Aorta (tissue), 5 donors: ENCODE results near the gene SCN4A. TPM values are rescaled to one million over a fixed set of nuclear protein-coding genes. Genes with fewer than 3 reads are reported as not detected.

ENCODE experiments used
- ATAC-seq: fragments of 200-7000 bp; cut with Tn5 transposase; one replicate; pipeline ENCODE4 v1.9.1; 2022; ENCODE audit warnings: moderate library complexity; ENCODE audit not compliant: low FRiP score
- DNase-seq, 2 donors: peaks; one replicate each; pipeline ENCODE4 v3.0.0-alpha.2; 2020
- H3K27ac ChIP-seq, 2 donors: one replicate each; pipeline ENCODE4 v1.5.1; 2013; ENCODE audit warnings: low read length in 2 of 2, mild to moderate bottlenecking in 2 of 2, moderate library complexity in 2 of 2, control low read depth in 1 of 2, inconsistent platforms in 1 of 2, low read depth in 1 of 2
- H3K27me3 ChIP-seq, 2 donors: one replicate each; pipeline ENCODE4 v1.6.1; 2013; ENCODE audit warnings: control low read depth in 1 of 2, low read length in 1 of 2, mild to moderate bottlenecking in 1 of 2, moderate library complexity in 1 of 2; ENCODE audit not compliant: insufficient read depth in 2 of 2, control insufficient read depth in 1 of 2
- H3K36me3 ChIP-seq, 2 donors: one replicate each; pipeline ENCODE4 v1.6.1; 2013; ENCODE audit warnings: control low read depth in 1 of 2, low read length in 1 of 2, mild to moderate bottlenecking in 1 of 2; ENCODE audit not compliant: insufficient read depth in 2 of 2, control insufficient read depth in 1 of 2
- H3K4me1 ChIP-seq, 2 donors: one replicate each; pipeline ENCODE4 v1.6.1; 2013; ENCODE audit warnings: low read length in 2 of 2, control low read depth in 1 of 2, mild to moderate bottlenecking in 1 of 2, moderate library complexity in 1 of 2; ENCODE audit not compliant: insufficient read depth in 2 of 2, control insufficient read depth in 1 of 2
- H3K4me3 ChIP-seq, 2 donors: one replicate each; pipeline ENCODE4 v1.5.1; 2013; ENCODE audit warnings: low read length in 2 of 2, control low read depth in 1 of 2, mild to moderate bottlenecking in 1 of 2
- H3K9me3 ChIP-seq: one replicate; pipeline ENCODE4 v1.6.1; 2013; ENCODE audit warnings: mild to moderate bottlenecking, low read length; ENCODE audit not compliant: control insufficient read depth
- WGBS, 2 donors: extraction: QIAGEN DNeasy Blood & Tissue Kit; methylation state at CpG; one replicate each; pipeline ENCODE4 v1.1.7; 2013; 5-methylcytosine and 5-hydroxymethylcytosine counted together
- intact Hi-C, 2 donors: fragments of 100-400 bp; cut with DNase I; formaldehyde crosslinking; loops; one replicate each; pipeline versions ENCODE4 v1.14.2 to v1.15.0; 2022
- polyA plus RNA-seq, 2 donors: library from polyadenylated mRNA; stranded (reverse); fragments of 200-250 nt; gene quantifications; one replicate each; pipeline ENCODE4 v1.2.3, GENCODE V29; 2013
- total RNA-seq, 2 donors: library from RNA; stranded (reverse); fragmentation: NEBNext Ultra II Directional; extraction: Animal tissue kit (Norgen Biotek cat#: 25700); gene quantifications; one replicate each; pipeline ENCODE4 v1.2.1, GENCODE V29; 2021
- donor health status: healthy with polysubstance abuse.
- donor health status: Bipolar disorder and iron deficiency.
- donor health status: DM: no; HTN: no; CAD: no.
- donor health status: DM: no; HTN: no; CAD: no.
- donor health status: DM: yes; HTN: yes; CAD: no.

Gene SCN4A
- total and polyA plus RNA-seq, 4 donors, result 0.03 to 3.2 (median 1.5) TPM; not detected in 1

DNA sequence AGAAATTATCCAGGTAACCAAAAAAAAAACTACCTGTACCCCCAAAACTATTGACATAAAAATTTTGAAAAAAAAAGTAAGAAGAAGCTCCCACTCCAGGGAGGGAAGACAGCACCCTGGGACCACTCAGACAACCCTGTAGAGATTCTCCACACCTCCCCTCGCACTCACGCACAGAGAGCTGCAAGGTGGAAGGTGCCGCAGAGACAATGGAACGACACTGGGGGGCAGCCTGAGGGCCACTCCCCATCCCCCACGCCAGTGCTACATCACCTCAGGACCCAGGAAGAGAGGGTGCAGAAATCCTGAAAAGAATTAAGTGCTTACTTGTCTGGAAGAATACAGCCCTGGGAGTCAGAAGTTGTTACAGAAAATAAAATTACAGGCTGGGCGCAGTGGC is 35.4 kb downstream of the SCN4A start:
- no peak overlapping the region for H3K4me3 ChIP-seq
- no peaks in the 10 kb centered on the region for H3K27me3 ChIP-seq
- WGBS, 2 donors, result 85 to 90% methylated on average over 6 of the region's 6 CpGs
- DNase-seq (no peak), ATAC-seq (no peak)
- H3K27ac ChIP-seq, result no peak overlapping the region
- H3K9me3 ChIP-seq, result no peaks in the 10 kb centered on the region
- H3K36me3 ChIP-seq, result no peaks in the 10 kb centered on the region
- H3K4me1 ChIP-seq, result no peaks in the 10 kb centered on the region
- intact Hi-C loops, result no loop called here

DNA sequence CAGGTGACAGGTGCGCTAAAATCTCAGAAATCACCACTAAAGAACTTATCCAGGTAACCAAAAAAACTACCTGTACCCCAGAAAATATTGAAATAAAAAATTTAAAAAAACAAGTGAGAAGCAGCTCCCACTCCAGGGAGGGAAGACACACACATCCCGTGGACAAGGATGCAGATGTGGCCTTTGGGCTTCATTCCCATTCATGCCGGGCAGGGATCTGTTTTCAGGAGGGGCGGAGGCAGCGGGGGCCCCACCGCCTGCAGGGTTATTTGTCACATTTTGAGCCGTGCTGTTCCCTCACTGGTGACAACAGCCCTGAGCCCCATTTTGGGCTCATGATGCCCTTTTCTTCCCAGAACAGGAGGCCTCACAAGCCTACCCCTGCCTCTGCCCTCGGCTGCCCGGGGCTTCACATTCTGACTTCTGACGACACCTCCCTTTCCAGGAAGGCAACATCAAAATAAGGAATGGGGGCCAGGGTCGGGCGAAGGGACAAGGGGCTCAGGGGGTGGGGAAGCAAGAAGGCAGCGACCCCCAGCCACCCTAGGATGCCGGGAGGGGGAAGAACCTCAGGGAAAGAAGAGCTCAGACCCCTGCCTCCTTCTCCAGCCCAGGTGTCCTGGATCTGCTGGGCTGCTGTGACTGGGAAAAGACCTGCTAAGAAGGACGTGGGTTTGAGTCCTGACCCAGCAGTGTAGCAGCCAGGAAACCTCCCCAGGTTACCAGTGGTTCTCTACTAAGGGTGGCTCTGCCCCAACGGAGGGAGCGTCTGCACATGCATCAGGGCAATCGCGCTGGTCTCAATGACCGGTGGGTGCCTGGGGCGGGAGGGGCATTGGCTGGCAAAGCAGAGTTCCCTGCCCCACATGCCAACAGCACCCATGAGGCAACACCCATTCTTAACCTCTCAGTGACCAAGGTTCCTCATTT is 38.3 kb downstream of the SCN4A start:
- Histone ChIP-seq H3K27me3 (no peaks in the 10 kb centered on the region), H3K9me3 (no peaks in the 10 kb centered on the region), H3K36me3 (no peaks in the 10 kb centered on the region), H3K4me1 (no peaks in the 10 kb centered on the region), H3K4me3 (no peak overlapping the region), H3K27ac (no peak overlapping the region)
- intact Hi-C loops, result no loop called here
- ATAC-seq (no peak), DNase-seq (no peak)
- WGBS, 2 donors, result 80 to 82% methylated on average over 21 of the region's 21 CpGs

DNA sequence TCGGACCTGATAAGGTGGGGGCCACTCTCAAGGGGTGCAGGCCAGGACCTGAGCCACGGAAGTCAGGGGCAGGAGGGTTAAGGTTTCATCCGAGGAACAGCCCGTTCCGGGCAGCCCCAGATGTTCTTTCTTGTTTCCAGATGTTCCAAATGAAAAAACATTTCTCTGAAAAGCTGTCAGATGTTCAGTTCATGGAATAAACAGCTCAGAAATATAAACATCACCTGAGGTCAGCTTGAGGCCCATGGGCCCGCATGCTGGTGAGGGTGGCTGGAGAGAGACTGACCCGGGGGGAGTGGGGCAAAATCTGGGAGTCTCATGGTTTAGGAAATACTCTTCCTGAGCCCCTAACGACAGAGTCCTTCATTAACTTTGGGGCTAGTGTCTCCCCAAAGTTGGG is 39.1 kb downstream of the SCN4A start:
- intact Hi-C loops, result no loop called here

DNA sequence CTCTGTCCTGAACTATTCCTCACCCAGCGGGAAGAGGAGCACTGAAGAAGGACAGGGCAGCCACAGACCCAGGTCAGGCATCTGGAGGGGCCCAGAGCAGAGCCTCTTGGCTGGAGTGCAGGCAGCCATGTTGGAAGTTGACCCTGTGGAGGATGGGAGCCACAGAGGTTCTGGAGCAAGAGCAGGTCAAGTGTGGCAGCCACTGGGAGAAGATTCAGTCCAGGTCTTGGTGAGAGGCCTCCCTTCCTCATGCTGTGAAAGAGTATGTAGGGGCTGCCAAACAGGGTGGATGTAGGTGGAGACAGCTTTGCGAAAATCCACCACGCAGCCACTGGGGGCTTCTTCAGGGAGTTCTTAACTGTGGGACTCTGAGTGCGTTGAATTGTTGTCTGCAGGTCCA is 40.0 kb downstream of the SCN4A start:
- ATAC-seq, result no peak
- H3K4me3 ChIP-seq, result no peak overlapping the region
- no peaks in the 10 kb centered on the region for H3K9me3 ChIP-seq

More for the DNA sequence above, 39.1 kb downstream of the SCN4A start:
- no peaks in the 10 kb centered on the region for H3K4me1 ChIP-seq
- DNase-seq (no peak), ATAC-seq (no peak)
- H3K9me3 ChIP-seq, result no peaks in the 10 kb centered on the region
- H3K27ac ChIP-seq, result no peak overlapping the region
- H3K27me3 ChIP-seq, result no peaks in the 10 kb centered on the region
- no peaks in the 10 kb centered on the region for H3K36me3 ChIP-seq
- 93 to 96% methylated on average over 8 of the region's 8 CpGs for WGBS, 2 donors
- no peak overlapping the region for H3K4me3 ChIP-seq

DNA sequence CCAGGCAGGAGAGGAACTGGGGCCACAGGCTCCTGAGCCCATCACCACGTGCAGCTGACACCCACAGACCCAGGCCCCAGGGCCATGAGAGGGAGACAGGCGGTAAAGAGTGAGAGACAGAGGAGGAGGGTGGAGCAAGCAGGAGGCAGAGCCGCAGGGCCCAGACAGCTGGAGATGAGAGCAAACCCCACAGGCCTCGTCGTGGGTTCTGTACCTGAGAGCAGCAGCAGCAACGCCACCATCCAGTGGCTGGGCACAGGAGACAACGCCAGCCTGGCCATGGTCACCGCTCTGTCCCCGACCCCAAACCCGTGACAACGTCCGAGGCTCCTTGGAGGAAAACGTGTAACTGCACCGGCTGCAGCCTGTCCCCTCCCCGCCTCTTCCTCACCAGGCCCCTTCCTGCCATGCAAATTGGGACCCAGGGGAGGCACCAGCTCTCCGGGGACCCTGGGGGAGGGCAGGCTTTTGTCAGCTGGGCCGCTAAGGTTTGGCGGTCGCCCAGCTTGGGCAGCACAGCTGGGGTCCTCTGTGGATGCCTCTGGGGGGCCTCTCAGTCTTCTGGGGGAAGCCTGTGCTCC is 40.6 kb downstream of the SCN4A start, which contains the start of gene CD79B:
TSS of gene CD79B (minus strand) at position 351 of the 581 bp plus-strand sequence. CDS start at position 281, 70 bp downstream.
- no peak within 1 kb of the TSS for H3K27ac ChIP-seq
- no peaks in the 10 kb centered on the region for H3K27me3 ChIP-seq
- H3K4me1 ChIP-seq, result no peaks in the 10 kb centered on the region
- intact Hi-C loops, result no loop called here
- ATAC-seq, result no peak
- H3K36me3 ChIP-seq, result no peaks in the 10 kb centered on the region
- DNase-seq, result no peak
- H3K9me3 ChIP-seq, result no peaks in the 10 kb centered on the region
- WGBS, 2 donors, result 78 to 79% methylated on average over 17 to 19 of the region's 19 CpGs
- H3K4me3 ChIP-seq, result no peak within 1 kb of the TSS

More for the DNA sequence above, 40.0 kb downstream of the SCN4A start:
- no peaks in the 10 kb centered on the region for H3K27me3 ChIP-seq
- DNase-seq, result no peak
- no peak overlapping the region for H3K27ac ChIP-seq
- intact Hi-C loops, result no loop called here
- no peaks in the 10 kb centered on the region for H3K36me3 ChIP-seq
- no peaks in the 10 kb centered on the region for H3K4me1 ChIP-seq
- WGBS, 2 donors, result 96 to 98% methylated on average over 4 of the region's 4 CpGs

DNA sequence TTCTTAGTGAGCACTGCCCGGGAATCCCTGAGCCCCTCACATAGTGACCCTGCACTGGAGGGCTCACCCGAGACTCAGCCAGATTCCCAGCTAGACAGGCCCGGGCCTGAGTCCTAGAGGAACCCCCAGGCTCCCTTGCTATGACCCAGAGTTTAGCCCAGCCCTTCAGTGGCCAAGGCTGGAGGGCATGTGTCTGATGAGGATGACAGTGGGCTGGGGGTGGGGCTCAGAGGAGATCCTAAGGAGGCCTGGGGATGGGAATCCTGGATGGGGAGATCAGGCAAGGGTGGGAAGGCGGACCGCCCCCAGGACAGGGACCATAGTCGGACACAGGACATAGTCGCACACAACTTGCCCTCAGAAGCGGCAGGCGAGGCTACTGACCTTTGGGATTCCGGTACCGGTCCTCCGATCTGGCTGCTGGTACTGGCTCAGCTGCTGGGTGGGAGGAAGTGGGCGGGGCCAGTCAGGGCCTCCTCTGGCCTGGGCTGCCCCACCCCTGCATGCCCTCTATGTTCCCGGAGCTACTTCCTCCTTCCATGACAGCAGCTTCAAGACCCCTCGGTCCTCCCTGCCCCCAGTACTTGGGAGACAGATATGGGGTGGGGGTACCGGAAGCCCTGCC is 41.7 kb downstream of the SCN4A start:
- DNase-seq (peak in 1 of 2 donors; percentile 86), ATAC-seq (peak; percentile 58)
- H3K27me3 ChIP-seq, result no peaks in the 10 kb centered on the region
- no peaks in the 10 kb centered on the region for H3K4me1 ChIP-seq
- intact Hi-C loops, result no loop called here
- no peaks in the 10 kb centered on the region for H3K36me3 ChIP-seq
- no peak overlapping the region for H3K4me3 ChIP-seq
- no peaks in the 10 kb centered on the region for H3K9me3 ChIP-seq
- H3K27ac ChIP-seq, result no peak overlapping the region
- 85 to 89% methylated on average over 16 of the region's 16 CpGs for WGBS, 2 donors

DNA sequence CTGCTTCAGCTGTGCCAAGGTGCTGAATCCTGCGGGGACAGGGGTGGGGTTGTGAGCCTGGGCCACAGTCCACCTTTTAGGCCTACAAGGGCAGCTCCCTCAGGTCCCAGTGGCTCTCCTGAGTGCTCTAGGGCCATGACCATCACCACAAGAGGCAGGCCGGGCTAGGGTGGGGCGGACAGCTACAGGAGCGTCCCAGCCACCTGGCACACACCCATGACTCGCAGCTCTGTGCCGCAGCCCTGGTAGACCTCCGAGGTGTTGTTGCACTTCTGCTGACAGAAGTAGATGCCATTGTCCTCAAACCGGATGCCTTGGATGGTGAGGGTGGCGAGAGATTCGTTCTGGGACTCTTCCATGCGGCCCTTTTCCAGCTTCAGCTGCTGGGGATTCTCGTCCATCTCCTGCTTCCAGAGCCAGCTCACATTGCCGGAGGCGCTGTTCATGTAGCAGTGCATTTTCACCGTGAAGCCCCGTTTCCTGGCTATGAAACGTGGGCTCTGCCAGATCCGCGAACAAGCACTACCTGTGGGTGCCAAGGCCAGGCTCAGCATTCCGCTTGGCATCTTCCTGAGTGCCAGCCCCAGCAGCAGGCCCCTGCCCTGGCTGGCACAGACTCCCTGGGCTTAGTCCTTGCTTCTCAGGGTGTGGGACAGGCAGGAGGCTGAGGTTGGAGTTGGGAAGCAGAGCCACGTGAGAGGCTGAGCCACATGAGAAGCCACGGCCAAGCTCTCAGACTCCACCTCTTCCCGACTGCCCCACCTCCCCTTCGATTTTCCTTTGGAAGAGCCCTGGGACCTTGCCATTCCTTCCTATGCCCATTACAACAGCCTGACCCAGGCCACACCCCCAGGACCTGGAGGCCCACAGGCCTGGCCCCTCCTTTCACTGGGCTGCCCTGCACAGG is 42.6 kb downstream of the SCN4A start:
- Histone ChIP-seq H3K9me3 (no peaks in the 10 kb centered on the region), H3K27ac (no peak overlapping the region), H3K27me3 (no peaks in the 10 kb centered on the region), H3K36me3 (no peaks in the 10 kb centered on the region), H3K4me3 (no peak overlapping the region), H3K4me1 (no peaks in the 10 kb centered on the region)
- WGBS, 2 donors, result 79 to 84% methylated on average over 24 of the region's 24 CpGs
- DNase-seq (no peak), ATAC-seq (peak; percentile 68)
- intact Hi-C loops, result no loop called here
